Large intestine (tissue), 3 donors: ENCODE measurements around the gene SPCS1. TPM values are rescaled to one million over a fixed set of nuclear protein-coding genes. Genes with fewer than 3 reads are reported as not detected.
"Not testable (repeated sequence)": the region's sequence is repeated elsewhere in the genome, so short reads cannot be mapped to it uniquely, and the experiment has no call there.

ENCODE experiments used
- DNase-seq, 2 donors: peaks; one replicate each; pipeline versions ENCODE4 v3.0.0 to v3.0.0-alpha.2; 2013
- H3K27ac ChIP-seq: one replicate; pipeline ENCODE4 v1.5.1; 2013; ENCODE audit warnings: low read length
- H3K27me3 ChIP-seq: 2 replicates; pipeline ENCODE4 v1.6.1; 2013; ENCODE audit warnings: low read length; ENCODE audit not compliant: control insufficient read depth, insufficient read depth
- H3K36me3 ChIP-seq: 2 replicates; pipeline ENCODE4 v1.6.1; 2013; ENCODE audit warnings: low read length; ENCODE audit not compliant: control insufficient read depth, insufficient read depth
- H3K4me1 ChIP-seq: one replicate; pipeline ENCODE4 v1.6.1; 2013; ENCODE audit warnings: low read length; ENCODE audit not compliant: control insufficient read depth, insufficient read depth
- H3K4me3 ChIP-seq: one replicate; pipeline ENCODE4 v1.5.1; 2013; ENCODE audit warnings: low read length
- H3K9me3 ChIP-seq: one replicate; pipeline ENCODE4 v1.6.1; 2013; ENCODE audit warnings: mild to moderate bottlenecking, low read depth, low read length, moderate library complexity; ENCODE audit not compliant: control insufficient read depth
- WGBS: methylation state at CpG from one replicate; pipeline ENCODE4 v1.1.5; 2013; ENCODE audit warnings: low lambda C conversion rate; ENCODE audit not compliant: insufficient coverage; 5-methylcytosine and 5-hydroxymethylcytosine counted together
- polyA plus RNA-seq: library from polyadenylated mRNA; unstranded; fragments of 120-200 nt; gene quantifications from one replicate; pipeline ENCODE4 v1.2.1, GENCODE V29; 2013

SPCS1 gene
- polyA plus RNA-seq, 1 donor: 166 TPM

- Histone ChIP-seq H3K4me3 (no peak overlapping the region), H3K4me1 (peaks cover 3% of the 10 kb centered on the region), H3K36me3 (peaks cover 13% of the 10 kb centered on the region), H3K27me3 (no peaks in the 10 kb centered on the region), H3K27ac (no peak overlapping the region), H3K9me3 (no peaks in the 10 kb centered on the region)
- no peak for DNase-seq
- WGBS: no CpG with 5 or more reads among the region's 17 CpGs
Observed at GRCh38 chr3:52712291-52713212, 6.6 kb downstream of the SPCS1 start.

- no CpG with 5 or more reads among the region's 39 CpGs for WGBS
- peak; percentile 69 to 85 for DNase-seq
- peak overlapping the region; percentile 5 for H3K27ac ChIP-seq
- peaks cover 13% of the 10 kb centered on the region for H3K36me3 ChIP-seq
- peak overlapping the region; percentile 42 for H3K4me3 ChIP-seq
- H3K4me1 ChIP-seq: peaks cover 3% of the 10 kb centered on the region
- H3K9me3 ChIP-seq: peaks cover under 1% of the 10 kb centered on the region
- H3K27me3 ChIP-seq: no peaks in the 10 kb centered on the region
Observed at GRCh38 chr3:52714335-52715302, 8.7 kb downstream of the SPCS1 start.

GRCh38 chr3:52715714-52716305 is 9.9 kb downstream of the SPCS1 start:
- peaks cover 3% of the 10 kb centered on the region for H3K4me1 ChIP-seq
- peaks cover 7% of the 10 kb centered on the region for H3K9me3 ChIP-seq
- peaks cover 15% of the 10 kb centered on the region for H3K36me3 ChIP-seq
- WGBS: no CpG with 5 or more reads among the region's 11 CpGs
- DNase-seq: no peak
- no peak overlapping the region for H3K27ac ChIP-seq
- no peak overlapping the region for H3K4me3 ChIP-seq
- no peaks in the 10 kb centered on the region for H3K27me3 ChIP-seq

DNA sequence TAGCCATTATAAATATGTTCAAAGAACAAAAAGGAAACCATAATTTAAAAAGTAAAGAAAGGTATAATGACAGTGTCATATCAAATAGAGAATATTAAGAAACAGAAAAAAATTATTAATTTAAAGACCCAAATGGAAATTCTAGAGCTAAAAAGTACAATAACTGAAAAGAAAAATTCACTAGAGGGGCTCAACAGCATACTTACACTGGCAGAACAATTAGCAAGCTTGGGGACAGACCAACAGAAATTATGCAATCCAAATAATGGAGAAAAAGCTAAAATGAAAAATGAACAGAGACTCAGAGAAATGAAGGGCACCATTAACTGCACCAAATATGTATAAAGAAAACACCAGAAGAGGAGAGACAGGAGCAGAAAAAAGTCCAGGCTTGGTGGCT is 13.7 kb downstream of the SPCS1 start:
- Histone ChIP-seq H3K27me3 (no peaks in the 10 kb centered on the region), H3K4me1 (peaks cover 3% of the 10 kb centered on the region), H3K4me3 (no peak overlapping the region), H3K27ac (no peak overlapping the region), H3K9me3 (peaks cover 7% of the 10 kb centered on the region), H3K36me3 (peaks cover 14% of the 10 kb centered on the region)
- no peak for DNase-seq

- H3K4me1 ChIP-seq: no peaks in the 10 kb centered on the region
- peaks cover 7% of the 10 kb centered on the region for H3K9me3 ChIP-seq
- H3K4me3 ChIP-seq: no peak overlapping the region
- H3K27me3 ChIP-seq: no peaks in the 10 kb centered on the region
- H3K27ac ChIP-seq: no peak overlapping the region
- no peak for DNase-seq
- peaks cover 14% of the 10 kb centered on the region for H3K36me3 ChIP-seq
- no CpG with 5 or more reads among the region's 6 CpGs for whole genome bisulfite sequencing
Observed at GRCh38 chr3:52721002-52721729, 15.3 kb downstream of the SPCS1 start.

- no CpG with 5 or more reads among the region's 1 CpG for WGBS
- peaks cover 7% of the 10 kb centered on the region for H3K9me3 ChIP-seq
- no peak for DNase-seq
- peaks cover 14% of the 10 kb centered on the region for H3K36me3 ChIP-seq
- no peak overlapping the region for H3K27ac ChIP-seq
- no peaks in the 10 kb centered on the region for H3K27me3 ChIP-seq
- H3K4me1 ChIP-seq: no peaks in the 10 kb centered on the region
- no peak overlapping the region for H3K4me3 ChIP-seq
Observed at GRCh38 chr3:52721730-52722008, 15.8 kb downstream of the SPCS1 start.

DNA sequence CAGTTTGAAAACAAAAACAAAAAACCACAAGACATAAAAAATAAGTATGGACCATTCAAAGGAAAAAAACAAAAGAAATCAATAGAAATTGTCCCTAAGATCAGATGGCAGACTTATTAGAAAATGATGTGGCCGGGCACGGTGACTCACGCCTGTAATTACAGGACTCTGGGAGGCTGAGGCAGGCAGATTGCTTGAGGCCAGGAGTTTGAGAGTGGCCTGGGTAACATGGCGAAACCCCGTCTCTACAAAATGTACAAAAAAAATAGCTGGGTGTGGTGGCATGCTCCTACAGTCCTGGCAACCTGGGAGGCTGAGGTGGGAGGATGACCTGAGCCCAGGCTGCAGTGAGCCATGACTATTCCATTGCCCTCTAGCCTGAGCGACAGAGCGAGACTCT is 16.6 kb downstream of the SPCS1 start:
- Histone ChIP-seq H3K9me3 (peaks cover 7% of the 10 kb centered on the region), H3K4me1 (no peaks in the 10 kb centered on the region), H3K27ac (no peak overlapping the region), H3K4me3 (no peak overlapping the region), H3K36me3 (peaks cover 14% of the 10 kb centered on the region), H3K27me3 (no peaks in the 10 kb centered on the region)
- WGBS: no CpG with 5 or more reads among the region's 7 CpGs
- no peak for DNase-seq

DNA sequence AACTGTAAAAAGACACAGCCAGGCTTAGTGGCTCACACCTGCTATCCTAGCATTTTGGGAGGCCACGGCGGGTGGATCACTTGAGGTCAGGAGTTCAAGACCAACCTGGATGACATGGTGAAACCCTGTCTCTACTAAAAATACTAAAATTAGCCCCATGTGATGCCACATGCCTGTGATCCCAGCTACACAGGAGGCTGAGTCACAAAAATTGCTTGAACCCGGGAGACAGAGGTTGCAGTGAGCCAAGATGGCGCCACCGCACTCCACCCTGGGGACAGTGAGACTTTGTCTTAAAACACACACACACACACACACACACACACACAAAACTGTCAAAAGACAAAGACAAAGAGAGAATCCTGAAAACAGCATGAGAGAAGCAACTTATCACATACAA is 18.0 kb downstream of the SPCS1 start:
- Histone ChIP-seq H3K36me3 (peaks cover 11% of the 10 kb centered on the region), H3K4me1 (no peaks in the 10 kb centered on the region), H3K9me3 (peaks cover 7% of the 10 kb centered on the region), H3K27ac (no peak overlapping the region), H3K4me3 (no peak overlapping the region), H3K27me3 (no peaks in the 10 kb centered on the region)
- no peak for DNase-seq
- no CpG with 5 or more reads among the region's 5 CpGs for WGBS

DNA sequence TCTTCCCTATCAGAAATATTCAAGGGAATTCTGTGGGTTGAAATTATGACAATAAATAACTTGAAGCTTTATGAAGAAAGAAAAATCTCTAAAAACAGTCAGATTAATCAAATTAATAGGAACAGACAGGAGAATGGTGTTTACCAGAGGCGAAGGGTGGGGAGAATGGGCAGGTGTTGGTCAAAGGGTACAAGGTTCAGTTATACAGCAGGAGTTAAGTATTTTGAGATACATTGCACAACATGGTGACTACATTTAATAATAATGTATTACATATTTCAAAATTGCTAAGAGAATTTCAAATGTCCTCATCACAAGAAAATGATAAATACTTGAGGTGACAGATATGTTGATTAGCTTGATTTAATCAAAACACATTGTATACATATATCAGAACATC is 18.6 kb downstream of the SPCS1 start:
- Histone ChIP-seq H3K4me3 (no peak overlapping the region), H3K36me3 (peaks cover 8% of the 10 kb centered on the region), H3K9me3 (peaks cover 7% of the 10 kb centered on the region), H3K27ac (no peak overlapping the region), H3K27me3 (no peaks in the 10 kb centered on the region), H3K4me1 (no peaks in the 10 kb centered on the region)
- 100% methylated on average over 1 of the region's 1 CpG for WGBS
- DNase-seq: peak; percentile 17 to 43

DNA sequence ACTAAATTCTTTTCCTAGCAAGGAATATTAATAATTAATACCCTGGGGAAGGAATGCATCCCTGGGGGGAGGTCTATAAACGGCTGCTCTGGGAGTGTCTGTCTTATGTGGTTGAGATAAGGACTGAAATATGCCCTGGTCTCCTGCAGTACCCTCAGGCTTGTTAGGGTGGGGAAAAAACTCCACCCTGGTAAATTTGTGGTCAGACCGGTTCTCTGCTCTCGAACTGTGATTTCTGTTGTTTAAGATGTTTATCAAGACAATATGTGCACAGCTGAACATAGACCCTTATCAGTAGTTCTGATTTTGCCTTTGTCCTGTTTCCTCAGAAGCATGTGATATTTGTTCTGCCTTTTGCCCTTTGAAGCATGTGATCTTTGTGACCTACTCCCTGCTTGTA is 22.8 kb downstream of the SPCS1 start:
- DNase-seq, H3K27me3 ChIP-seq, H3K9me3 ChIP-seq, H3K4me1 ChIP-seq, H3K4me3 ChIP-seq, H3K27ac ChIP-seq: not testable (repeated sequence)
- peaks cover 27% of the 10 kb centered on the region for H3K36me3 ChIP-seq
- WGBS: no CpG with 5 or more reads among the region's 3 CpGs
